ENCODE data around the gene TRAT1. TPM values are rescaled to one million over a fixed set of nuclear protein-coding genes. Genes with fewer than 3 reads are reported as not detected.

The TRAT1 gene, protein sequence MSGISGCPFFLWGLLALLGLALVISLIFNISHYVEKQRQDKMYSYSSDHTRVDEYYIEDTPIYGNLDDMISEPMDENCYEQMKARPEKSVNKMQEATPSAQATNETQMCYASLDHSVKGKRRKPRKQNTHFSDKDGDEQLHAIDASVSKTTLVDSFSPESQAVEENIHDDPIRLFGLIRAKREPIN
- not detected in 2 replicates for total RNA-seq

DNA sequence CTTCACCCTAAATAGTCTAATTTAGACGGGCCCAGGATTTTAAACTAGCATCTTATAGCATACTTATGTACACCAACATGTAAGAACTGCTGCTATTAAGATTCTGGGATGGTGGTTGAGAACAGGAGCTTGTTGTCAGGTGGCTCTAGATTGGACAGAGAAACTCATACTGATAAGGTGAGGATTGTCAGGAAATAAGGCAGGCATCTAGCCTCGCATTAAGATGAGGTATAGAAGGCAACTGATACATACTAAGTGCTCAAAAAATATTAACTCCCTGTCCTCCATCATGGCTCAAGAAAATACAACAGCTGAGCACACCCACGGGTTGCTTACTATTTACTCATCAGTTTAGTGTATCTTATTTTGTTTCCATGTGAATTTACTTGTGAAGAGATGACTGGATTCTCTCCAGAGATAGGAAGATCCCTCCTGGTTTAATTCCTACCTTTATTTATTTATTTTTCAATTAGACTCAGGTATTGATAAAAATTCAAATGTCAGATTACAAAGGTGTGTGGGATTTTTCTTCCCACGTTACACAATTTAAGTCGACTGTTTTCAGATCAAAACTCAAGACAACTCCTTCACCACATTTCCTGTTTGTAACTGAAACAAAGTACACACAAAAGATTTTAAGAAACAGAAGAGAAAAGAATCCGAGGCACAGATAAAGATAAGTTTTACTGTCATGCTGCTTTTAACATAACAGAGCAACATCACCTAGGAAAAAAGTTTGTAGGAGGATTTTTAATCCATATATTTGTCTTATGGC, at the start of gene TRAT1:
TSS of gene TRAT1 (plus strand) at position 664 of the 775 bp plus-strand sequence. CDS start 142 bp downstream, outside the sequence.
- no peak within 1 kb of the TSS for H3K4me3 ChIP-seq (ENCODE audit: low read depth, low read length)
- TF ChIP-seq, protein P1, sequence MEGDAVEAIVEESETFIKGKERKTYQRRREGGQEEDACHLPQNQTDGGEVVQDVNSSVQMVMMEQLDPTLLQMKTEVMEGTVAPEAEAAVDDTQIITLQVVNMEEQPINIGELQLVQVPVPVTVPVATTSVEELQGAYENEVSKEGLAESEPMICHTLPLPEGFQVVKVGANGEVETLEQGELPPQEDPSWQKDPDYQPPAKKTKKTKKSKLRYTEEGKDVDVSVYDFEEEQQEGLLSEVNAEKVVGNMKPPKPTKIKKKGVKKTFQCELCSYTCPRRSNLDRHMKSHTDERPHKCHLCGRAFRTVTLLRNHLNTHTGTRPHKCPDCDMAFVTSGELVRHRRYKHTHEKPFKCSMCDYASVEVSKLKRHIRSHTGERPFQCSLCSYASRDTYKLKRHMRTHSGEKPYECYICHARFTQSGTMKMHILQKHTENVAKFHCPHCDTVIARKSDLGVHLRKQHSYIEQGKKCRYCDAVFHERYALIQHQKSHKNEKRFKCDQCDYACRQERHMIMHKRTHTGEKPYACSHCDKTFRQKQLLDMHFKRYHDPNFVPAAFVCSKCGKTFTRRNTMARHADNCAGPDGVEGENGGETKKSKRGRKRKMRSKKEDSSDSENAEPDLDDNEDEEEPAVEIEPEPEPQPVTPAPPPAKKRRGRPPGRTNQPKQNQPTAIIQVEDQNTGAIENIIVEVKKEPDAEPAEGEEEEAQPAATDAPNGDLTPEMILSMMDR (IDR thresholded peaks at IDR 0.05; ENCODE audit: insufficient read depth, low read length, severe bottlenecking), result no peak
- H3K27me3 ChIP-seq (ENCODE audit: control insufficient read depth, insufficient read depth, low read length), result no peaks in the 10 kb centered on the region
- FAIRE-seq (no peak), DNase-seq (ENCODE audit: low read depth) (no peak)
- no peaks in the 10 kb centered on the region for H3K36me3 ChIP-seq (ENCODE audit: control insufficient read depth, insufficient read depth, low read length)

GRCh38 chr3:108775649-108776048, 46.9 kb upstream of the TRAT1 start:
- no peaks in the 10 kb centered on the region for H3K27me3 ChIP-seq (ENCODE audit: control insufficient read depth, insufficient read depth, low read length)
- DNase-seq (ENCODE audit: low read depth) (no peak), FAIRE-seq (no peak)
- H3K36me3 ChIP-seq (ENCODE audit: control insufficient read depth, insufficient read depth, low read length), result no peaks in the 10 kb centered on the region
- no peak overlapping the region for H3K4me3 ChIP-seq (ENCODE audit: low read depth, low read length)
- TF ChIP-seq, protein P1 (IDR thresholded peaks at IDR 0.05; ENCODE audit: insufficient read depth, low read length, severe bottlenecking), result no peak

DNA sequence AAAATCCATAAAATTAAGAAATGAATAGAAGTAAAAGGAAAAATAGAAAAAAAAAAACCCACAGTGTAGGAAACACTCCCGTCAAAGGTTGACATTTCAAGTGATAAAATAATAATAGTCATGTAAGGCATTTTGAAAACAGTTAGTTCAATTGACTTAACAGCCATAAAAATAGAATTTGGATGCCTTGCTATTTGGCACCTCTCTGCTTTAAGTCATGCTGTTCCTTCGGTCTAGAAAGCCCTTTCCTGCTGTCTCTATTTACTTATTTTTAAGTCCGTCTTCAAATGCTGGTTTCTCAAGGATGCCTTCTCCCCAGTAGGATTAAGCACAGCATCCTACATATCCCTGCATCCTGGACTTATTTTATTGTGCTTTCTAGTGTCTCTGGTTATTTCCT, 43.1 kb upstream of the TRAT1 start:
- no peak for FAIRE-seq
- TF ChIP-seq, protein P1 (IDR thresholded peaks at IDR 0.05; ENCODE audit: insufficient read depth, low read length, severe bottlenecking), result no peak
- Histone ChIP-seq H3K27me3 (ENCODE audit: control insufficient read depth, insufficient read depth, low read length) (no peaks in the 10 kb centered on the region), H3K36me3 (ENCODE audit: control insufficient read depth, insufficient read depth, low read length) (no peaks in the 10 kb centered on the region), H3K4me3 (ENCODE audit: low read depth, low read length) (no peak overlapping the region)
- DNase-seq (ENCODE audit: low read depth), result no peak

- TF ChIP-seq, protein P1 (IDR thresholded peaks at IDR 0.05; ENCODE audit: insufficient read depth, low read length, severe bottlenecking), result no peak
- FAIRE-seq (no peak), DNase-seq (ENCODE audit: low read depth) (no peak)
- H3K4me3 ChIP-seq (ENCODE audit: low read depth, low read length), result no peak overlapping the region
- H3K36me3 ChIP-seq (ENCODE audit: control insufficient read depth, insufficient read depth, low read length), result no peaks in the 10 kb centered on the region
- no peaks in the 10 kb centered on the region for H3K27me3 ChIP-seq (ENCODE audit: control insufficient read depth, insufficient read depth, low read length)
Measured at GRCh38 chr3:108780235-108780634, 42.4 kb upstream of the TRAT1 start.

DNA sequence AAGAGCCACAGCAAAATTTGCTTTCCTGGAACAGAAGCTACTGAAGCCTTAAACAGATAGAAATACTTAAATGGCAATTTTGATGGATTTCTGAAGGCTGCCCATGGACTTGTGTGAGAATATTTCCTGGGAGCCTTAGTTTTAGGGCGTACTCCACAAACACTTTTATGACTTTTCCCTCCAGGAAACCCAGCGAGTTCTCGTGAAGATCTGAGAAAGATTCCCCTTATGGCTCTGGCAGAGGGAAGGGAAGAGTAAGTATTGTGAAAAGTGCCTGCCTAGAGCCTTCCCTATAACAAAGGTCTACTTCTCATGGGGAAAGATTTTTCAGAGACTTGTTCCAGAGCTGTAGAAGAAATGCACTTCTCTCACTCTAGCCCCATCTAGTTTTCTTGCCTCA, 31.1 kb upstream of the TRAT1 start:
- FAIRE-seq (no peak), DNase-seq (ENCODE audit: low read depth) (no peak)
- TF ChIP-seq, protein P1 (IDR thresholded peaks at IDR 0.05; ENCODE audit: insufficient read depth, low read length, severe bottlenecking), result no peak
- Histone ChIP-seq H3K4me3 (ENCODE audit: low read depth, low read length) (no peak overlapping the region), H3K27me3 (ENCODE audit: control insufficient read depth, insufficient read depth, low read length) (no peaks in the 10 kb centered on the region), H3K36me3 (ENCODE audit: control insufficient read depth, insufficient read depth, low read length) (no peaks in the 10 kb centered on the region)

Data from bronchial epithelial cell (primary cell).